Measurements from ENCODE around the gene GAPVD1.

GRCh38 chr9:125355601-125356000 lies 94.0 kb downstream of the GAPVD1 start:
- no peak for TF ChIP-seq POLR2AphosphoS5 (IDR thresholded peaks at IDR 0.05)
- TF ChIP-seq CTCF (IDR thresholded peaks at IDR 0.05): no peak
- no peak for TF ChIP-seq POLR2A (IDR thresholded peaks at IDR 0.05)
